ENCODE results near the gene ARL14EPL.

DNA sequence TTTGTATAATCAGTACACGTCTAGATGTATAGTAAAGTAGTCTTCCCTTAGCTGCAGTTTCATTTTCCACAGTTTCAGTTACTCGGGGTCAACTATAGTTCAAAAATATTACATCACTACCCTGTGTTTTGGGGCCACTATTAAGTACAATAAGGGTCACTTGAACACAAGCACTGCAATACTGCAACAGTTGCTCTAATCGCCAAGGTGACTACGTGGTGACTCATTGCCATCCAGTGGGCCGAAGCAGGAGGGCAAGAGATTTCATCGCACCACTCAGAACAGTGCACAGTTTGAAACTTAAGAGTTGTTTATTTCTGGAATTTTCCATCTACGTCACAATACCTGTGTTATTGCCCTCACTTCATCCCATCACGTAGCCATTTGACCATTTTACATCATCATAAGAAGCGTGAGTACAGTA lies at the start of gene ARL14EPL:
- TF ChIP-seq, protein P1, sequence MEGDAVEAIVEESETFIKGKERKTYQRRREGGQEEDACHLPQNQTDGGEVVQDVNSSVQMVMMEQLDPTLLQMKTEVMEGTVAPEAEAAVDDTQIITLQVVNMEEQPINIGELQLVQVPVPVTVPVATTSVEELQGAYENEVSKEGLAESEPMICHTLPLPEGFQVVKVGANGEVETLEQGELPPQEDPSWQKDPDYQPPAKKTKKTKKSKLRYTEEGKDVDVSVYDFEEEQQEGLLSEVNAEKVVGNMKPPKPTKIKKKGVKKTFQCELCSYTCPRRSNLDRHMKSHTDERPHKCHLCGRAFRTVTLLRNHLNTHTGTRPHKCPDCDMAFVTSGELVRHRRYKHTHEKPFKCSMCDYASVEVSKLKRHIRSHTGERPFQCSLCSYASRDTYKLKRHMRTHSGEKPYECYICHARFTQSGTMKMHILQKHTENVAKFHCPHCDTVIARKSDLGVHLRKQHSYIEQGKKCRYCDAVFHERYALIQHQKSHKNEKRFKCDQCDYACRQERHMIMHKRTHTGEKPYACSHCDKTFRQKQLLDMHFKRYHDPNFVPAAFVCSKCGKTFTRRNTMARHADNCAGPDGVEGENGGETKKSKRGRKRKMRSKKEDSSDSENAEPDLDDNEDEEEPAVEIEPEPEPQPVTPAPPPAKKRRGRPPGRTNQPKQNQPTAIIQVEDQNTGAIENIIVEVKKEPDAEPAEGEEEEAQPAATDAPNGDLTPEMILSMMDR (IDR thresholded peaks at IDR 0.05), result no peak
- TF ChIP-seq POLR2A (IDR thresholded peaks at IDR 0.05), result no peak
